NCI-H82 (cell line): ENCODE data around the gene POLR1A.

Source experiments
- DNase-seq: peaks from one replicate; lab custom pipeline; 2025; lab: John Stamatoyannopoulos, UW

The POLR1A gene

DNA sequence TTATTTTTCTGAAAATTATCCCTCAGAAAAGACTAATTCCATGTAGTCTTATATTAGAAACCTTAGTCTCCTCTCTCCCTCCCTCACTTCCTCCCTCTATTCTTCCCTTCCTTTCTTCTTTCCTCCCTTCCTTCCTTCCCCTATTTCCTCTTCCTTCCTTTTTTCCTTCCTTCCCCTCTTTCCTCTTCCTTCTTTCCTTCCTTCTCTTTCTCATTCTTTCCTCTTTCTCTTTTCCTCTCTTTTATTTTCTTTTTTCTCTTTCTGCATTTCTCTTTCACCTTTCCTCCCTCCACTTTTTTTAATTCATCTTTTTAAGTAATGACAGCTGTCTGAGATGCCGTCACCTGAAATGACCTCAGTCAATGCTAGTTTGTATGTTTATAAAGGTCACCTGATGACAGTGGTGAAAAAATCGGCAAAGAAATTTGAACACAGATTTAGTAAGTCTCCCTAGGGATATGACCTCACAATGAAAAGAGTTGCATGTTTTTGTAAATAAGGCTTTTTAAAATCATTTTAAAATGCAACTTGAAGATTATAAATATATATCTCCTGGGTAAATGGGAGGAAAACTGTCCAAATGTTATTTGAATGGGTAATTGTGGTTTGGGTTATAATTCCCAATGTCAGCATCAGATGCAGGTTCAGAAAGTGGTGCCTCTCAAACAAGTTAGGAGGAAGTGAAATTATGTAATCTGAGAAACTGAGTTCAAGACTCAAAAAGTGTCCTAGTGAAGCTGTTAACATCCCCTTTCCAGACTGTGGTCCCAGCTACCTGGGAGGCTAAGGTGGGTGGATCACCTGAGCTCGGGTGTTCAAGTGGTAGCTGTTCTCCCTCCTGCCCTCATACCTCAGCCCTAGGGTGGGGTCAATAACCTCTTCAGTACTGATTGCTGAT is 126.6 kb downstream of the POLR1A start:
- no peak for DNase-seq

DNA sequence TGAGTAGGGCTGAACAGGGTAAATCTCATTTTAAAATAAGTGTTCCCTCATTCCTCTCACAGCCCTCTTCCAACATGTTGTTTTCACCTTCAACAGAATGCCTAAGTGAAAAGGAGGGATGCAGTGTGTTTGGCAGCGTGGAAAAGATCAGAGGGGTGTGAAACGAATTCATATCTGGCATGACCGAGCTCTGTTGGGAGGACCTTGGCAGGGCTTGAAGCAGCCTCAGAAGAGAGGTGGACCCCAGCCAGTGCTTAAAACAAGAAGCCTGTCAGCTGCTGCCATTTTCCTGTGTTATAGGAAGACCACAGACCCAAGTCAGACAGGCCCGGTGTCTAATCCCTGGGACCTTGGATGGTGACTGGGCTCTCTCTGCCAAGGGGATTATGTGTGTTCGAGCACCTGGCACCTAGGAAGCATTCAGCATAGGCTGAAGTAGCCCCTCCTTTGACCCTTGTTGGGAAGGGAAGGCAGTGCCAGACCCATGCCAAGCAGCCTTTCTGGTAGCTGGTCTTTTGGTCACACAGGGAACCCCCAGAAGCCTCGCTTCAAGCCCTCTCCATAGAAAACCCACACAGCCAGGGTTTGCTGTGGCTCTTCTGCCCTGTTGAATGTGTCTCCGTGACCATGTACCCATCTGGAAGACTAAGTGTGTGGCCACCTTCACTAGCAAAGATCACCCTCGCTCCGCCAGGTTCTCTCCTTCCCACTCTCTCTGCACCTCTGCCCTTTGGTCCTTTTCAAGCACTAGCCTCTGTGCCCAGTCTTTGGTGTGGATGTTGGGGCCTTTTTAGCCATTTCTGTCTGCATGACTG is 129.4 kb downstream of the POLR1A start:
- no peak for DNase-seq

DNA sequence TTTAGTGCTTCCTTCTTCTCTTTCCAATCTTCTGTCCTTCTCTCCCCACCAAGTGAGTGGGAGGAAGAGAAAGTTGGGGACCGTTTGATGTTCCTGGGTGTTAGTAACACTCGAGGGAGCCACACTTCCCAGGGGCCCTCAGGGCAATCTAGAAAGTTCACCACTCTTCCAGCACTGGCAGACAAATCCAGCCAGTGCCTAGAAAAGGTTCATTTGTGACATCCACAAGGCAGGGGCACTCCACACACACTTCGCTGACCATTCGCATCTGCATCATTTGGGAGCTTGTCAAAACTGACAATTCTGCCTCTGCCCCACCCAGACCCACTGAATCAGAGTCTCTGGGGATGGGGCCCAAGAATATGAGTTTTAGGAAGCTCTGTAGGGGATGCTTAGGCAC is 130.1 kb downstream of the POLR1A start:
- DNase-seq, result no peak

DNA sequence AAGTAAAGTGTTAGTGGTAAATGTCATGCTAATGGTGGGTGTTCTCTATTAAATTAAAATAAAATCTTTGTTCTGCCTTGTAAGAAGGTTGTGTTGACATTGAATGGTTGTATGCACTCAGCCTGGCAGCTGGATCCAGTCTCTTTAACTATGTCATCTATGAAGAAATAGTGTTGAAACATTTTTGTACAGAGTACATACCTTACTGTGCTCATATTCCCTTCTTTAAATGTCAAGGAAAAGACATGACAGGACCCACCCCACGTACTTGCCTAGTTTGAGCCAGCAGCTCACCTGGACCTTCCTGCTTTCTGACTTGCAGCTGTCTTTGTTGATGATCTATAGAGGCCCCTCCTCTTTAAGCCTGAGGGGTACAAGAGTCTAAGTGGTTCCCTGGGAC is 131.3 kb downstream of the POLR1A start:
- no peak for DNase-seq

DNA sequence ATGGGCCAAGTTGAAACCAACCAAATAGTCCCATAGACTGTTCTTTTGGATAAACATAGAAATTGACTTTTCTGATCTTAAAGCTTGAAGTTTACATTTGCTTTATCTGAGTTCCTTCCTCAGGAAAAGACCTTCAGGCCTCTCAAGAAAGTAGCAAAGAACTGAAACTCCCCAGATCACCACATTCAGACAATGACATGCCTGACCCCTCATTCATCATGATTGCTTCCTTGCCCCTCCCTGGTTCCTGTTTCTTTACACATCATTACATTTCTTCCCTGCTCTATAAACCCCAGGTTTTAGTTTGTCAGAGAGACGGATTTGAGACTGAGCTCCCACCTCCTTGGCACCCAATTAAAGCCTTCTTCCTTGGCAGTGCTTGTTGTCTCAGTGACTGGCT is 133.3 kb downstream of the POLR1A start:
- DNase-seq, result no peak

DNA sequence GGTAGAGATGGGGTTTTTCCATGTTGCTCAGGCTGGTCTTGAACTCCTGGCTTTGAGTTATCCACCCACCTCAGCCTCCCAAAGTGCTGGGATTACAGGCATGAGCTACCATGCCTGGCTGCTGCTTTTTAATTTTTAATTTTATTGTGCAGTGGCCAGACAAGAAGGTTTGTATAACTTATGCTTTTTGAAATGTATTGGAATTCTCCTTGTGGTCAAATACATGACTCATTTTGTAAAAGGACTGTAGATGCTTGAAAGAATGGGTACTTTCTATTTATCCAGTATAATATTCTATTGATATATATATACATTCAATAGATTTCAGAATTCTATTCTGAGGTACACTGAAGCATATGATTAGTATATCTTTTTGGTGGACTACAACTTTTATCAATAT is 134.3 kb downstream of the POLR1A start:
- no peak for DNase-seq
